Hypothalamus (tissue), 51 donors: ENCODE results near the gene MCTP1.
A peak's percentile ranks its signal among the peaks of the same experiment; 100 is the strongest.

Source experiments
- DNase-seq, 51 donors: peaks; one replicate each; lab custom pipeline; 2025; lab: John Stamatoyannopoulos, UW

Gene MCTP1

DNA sequence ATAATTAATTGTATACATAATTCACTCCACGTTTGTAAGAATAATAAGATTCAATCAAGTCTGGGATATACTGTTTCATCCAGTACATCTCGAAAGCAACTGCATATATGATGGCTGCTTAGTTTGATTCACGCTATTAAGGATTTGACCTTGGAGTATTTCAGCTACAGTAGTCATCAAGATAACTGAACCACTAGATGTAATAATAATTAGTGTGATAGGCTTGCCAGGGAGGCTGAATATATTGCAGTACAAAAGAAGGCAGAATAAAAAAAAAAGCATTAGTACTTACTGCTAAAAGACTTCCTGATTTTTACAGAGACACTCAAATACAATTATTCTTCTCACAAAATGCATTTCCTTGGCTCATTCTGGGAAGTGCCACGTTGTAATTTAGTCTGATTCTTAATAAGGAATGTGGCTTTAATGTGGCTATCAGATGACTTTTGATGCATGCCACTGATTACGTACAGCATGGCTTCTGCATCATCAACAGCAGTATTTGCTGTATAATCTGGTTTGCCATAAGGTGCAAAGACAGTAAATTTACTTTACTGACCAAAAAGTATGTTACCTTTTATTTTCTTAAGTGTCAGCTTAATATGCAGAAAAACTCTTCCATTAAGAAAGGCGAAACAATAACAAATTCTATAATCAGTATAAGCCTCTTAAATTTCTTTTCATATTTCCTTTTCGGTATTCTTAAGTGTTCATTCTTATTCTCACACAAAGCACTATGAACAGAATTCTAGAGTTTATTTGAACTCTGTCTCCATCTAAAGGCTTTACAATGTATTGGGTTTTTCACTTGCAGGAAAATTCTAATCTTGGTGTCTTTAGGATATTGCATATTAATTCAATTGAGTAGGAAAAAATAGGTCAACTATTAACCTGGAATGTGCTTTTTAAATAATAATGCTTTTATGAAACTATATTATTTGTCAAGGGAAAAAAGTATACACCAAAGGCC, 500.1 kb downstream of the MCTP1 start:
- no peak for DNase-seq

DNA sequence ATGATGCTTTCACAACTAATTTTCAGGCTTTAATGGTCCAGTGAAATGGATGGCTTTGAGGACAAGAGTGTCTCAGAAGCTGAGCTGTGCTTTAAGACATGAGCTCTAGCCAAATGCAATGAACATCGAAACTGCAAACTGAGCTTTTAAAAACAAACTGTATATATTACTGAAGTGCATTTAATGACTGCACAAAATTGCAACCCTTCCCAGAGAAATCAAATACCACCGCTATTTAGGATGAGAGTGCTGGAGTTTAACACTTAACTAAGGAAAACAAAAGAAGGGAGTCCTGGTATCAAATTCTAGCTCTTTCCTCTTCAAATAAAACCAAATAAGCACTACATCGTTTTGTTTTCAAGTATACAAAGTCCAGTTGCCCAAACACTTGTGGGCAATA, 502.5 kb downstream of the MCTP1 start:
- no peak for DNase-seq

- no peak for DNase-seq
These were observed 505.2 kb downstream of the MCTP1 start for GRCh38 chr5:94779684-94780083.

- no peak for DNase-seq
These were observed 506.2 kb downstream of the MCTP1 start for GRCh38 chr5:94778732-94779131.

- DNase-seq: peak in 1 of 51 donors; percentile 3
These were observed 506.6 kb downstream of the MCTP1 start for GRCh38 chr5:94778299-94778698.

DNA sequence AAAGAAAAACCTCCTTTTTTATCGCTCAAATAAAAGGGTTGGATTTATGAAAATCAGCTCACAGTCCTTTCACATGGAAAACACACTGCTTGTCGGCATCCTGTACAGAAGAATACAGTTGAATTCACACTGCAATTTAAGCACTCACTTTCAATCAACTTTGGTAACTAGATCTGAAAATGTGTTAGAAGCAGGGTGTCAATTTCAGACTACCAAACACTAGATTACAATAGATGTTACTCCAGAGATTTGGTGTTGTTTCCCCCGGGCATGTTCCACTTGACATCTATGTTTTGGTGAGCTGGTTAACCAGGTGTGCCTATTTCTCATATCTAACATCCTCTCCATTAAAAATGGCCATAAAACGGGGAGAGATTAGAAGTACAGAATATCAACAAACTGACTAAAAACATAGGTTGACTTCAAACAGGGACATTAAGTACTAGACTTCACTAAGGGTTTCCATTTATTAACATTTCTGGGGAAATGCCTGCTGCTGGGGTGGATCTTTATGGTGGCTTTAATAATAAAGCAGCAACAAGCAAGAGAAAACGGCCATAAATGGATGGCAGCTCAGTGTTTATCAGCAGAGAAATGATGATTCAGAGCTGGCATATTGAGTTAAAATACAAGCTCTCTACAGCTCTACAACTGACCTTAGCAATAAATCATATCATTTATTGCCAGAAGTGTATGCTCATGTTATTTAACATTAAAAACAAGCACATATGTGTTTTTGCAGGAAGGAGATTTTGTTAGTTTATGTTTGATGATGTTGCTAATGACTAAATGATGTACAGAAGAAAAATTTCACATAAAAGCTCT, 507.6 kb downstream of the MCTP1 start:
- DNase-seq: no peak

DNA sequence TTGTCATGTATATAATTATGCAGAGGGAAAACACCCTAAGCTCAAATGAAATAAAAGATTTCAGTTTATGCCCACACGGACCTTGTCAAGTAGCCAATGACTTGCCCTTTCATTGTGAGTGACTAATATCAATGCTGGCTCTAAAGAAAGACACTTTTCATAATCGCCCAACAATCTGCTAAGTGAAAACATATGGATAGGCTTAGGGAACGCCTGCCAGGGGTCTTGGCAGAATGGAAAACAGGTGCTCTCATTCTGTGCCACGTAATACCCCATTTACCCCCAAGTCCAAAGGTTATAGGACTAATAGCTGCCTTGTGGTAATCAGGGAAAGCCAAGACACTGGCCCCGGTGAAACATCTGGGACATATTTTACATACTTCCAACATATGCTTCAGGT, 508.7 kb downstream of the MCTP1 start:
- DNase-seq: no peak

DNA sequence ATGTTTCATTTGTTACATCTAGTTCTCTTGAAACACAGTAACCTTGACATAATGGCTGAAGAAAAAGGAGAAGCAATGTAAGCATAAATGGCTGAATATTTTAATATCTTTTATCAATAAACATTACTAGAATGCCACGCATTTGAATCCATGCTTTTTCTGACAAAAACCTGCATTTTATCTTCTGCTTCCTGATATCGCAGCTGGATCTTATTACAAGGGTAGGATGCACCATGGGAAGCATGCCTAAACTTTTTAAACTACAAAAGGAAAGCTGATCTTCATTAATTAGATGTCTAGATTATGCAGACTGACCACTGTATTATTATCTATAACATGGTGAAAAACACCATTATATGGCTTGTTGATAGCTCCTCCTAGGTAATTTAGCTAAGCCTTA, 509.8 kb downstream of the MCTP1 start:
- DNase-seq: no peak

DNA sequence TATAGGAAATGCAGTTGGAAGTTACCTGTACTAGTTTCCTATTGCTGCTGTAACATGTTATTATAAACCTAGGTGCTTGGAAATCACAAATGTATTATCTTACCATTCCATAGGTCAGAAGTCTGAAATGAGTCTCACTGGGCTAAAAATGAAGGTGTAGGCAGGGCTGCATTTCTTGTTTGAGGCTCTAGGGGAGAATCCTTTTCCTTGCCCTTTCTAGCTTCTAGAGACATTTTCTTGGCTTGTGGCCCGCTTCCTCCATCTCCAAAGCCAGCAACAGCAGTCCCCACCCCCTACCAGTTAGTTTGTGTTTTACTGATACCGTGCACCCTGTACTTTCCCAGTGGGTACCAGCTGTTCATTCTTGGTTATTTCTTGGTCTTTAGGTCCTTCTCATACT, 513.2 kb downstream of the MCTP1 start:
- no peak for DNase-seq

GRCh38 chr5:94769996-94770395, 514.9 kb downstream of the MCTP1 start:
- peak in 1 of 51 donors; percentile 12 for DNase-seq

- no peak for DNase-seq
These were observed 523.1 kb downstream of the MCTP1 start for GRCh38 chr5:94761786-94762185.

DNA sequence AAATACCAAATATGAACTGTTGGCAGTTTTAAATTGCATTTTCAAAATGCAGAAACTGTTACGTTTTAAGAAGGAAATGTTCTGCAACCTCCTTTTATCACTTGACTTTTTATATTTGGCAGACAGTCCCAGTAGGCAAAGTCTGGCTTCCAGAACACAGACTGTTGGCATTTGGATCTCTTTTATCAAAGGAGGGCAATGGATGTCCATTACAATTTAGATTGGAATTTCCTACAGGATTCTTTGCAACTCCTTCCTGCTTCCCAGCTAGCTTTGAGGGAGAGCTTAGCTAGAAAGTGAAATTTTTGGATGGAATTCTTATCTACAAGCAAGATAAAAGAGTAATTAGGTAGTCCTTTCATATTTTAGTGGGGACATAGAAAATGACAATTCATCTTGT, 523.8 kb downstream of the MCTP1 start:
- DNase-seq: no peak

DNA sequence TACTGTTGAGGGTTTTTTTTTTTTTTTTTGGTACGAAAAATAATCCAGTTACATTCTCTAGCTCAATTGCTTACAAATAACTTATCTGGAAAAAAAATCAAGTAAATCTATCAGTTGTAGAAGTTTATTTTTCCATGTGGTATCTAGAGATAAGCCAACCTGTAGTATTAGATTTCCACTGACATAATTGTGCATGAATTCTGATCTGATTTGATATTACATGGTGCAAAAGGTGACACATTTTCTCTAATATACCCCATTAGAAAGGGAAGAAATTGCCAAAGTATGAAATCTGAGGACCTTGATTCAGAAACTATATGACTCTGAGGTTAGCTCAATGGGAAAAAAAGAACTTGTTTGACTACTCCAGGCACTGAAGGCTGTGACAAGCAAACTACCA, 524.9 kb downstream of the MCTP1 start:
- DNase-seq: no peak

DNA sequence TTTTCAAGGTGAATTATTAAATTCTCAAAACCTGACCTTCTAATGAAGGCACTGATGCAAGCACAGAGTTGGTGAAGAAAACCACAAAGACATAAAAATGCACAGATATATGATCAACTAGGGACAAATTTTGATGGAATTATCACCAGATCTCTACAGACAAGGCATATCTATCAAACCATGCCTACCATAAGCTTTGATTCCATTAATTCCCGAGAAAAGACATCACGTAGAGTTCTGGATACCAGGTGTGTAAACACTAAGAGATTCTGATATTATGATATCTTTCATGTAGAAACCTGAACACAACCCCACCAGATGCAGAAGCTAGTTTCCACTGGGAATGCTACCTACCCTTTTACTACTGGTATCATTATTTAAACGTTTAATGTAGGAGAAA, 525.9 kb downstream of the MCTP1 start:
- no peak for DNase-seq

GRCh38 chr5:94754824-94755223, 530.1 kb downstream of the MCTP1 start:
- DNase-seq: no peak

- DNase-seq: no peak
These were observed 533.4 kb downstream of the MCTP1 start for GRCh38 chr5:94751460-94751859.

- no peak for DNase-seq
These were observed 534.2 kb downstream of the MCTP1 start for GRCh38 chr5:94750681-94751080.

DNA sequence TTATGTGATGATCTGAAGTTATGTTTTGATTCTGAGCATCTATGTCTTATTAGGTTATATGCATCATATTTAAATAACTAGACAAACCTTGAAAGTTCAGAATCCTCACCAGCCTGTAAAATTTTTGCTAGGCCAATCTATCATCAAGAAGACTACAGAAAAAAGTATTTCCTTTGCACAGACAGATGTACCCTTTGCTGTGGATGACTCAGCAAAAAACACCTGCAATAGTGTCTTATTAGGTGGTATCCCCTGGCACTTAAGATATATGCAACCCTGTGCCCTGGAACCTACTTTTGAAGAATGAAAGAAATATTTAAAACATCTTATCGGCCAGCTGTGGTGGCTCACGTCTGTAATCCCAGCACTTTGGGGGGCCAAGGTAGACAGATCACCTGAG, 535.9 kb downstream of the MCTP1 start:
- DNase-seq: no peak

DNA sequence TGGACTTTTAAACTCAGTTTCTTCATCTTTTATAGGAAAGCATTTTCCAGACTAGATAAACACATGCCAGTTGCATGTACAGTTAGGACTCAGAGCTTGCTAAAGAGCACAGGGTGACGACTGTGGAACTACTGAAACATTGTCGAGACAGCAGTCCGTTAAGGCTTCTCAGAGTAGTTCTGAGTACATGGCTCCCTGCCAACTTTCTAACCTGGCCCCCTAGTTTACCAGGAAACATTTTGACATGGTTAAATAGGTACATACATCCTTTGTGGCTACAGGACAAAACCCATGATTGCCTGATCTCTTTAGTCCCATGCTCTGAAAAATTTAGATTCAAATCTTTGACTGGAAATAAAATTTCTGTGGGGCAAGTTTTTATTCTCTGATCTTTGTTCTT, 536.7 kb downstream of the MCTP1 start:
- DNase-seq: no peak

DNA sequence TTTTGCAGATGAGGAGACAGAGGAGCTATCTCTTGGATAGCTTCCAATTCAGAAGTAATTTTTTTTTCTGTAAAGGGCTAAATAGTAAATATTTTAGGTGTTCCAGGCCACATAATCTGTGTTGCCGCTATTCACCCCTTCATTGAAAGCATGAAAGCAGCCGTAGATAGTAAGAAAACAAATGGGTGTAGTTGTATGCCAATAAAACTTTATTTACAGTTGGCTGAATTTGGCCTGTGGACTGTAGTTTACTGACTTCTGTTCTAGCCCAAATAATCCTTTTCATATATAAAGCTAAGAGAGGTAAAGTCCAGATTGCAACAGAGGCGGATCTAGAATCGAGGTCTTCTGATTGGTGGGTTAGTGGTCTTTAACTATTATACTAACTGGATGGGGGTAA, 537.5 kb downstream of the MCTP1 start:
- no peak for DNase-seq

DNA sequence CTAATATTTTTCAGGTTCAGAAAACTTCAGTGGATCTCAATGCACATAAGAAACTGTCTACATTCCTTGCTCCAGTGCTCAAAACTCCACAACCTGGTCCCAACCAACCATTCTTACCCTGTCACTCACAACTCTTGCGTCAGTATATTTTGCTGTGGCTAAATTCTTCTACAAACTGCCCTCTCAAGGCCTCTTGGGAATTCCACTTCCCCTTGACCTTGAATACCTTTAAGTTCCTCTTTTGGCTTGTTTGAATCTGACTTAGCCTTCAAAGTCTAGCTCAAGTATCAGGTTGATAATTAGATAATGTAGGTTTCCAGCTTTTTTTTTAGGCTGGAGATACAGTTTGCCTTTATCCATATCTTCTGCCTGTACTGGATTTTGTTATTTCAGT, 538.2 kb downstream of the MCTP1 start:
- no peak for DNase-seq
